Stimulated activated CD8-positive, alpha-beta memory T cell treated with anti-CD3 and anti-CD28 coated beads, Interleukin-4, amount 100 ng/mL, for 24 hours (primary cell): ENCODE results near the gene PROX1.

Experiments
- DNase-seq: peaks from one replicate; pipeline ENCODE4 v3.0.0-alpha.2; 2020; ENCODE audit warnings: low read depth

The PROX1 gene

DNA sequence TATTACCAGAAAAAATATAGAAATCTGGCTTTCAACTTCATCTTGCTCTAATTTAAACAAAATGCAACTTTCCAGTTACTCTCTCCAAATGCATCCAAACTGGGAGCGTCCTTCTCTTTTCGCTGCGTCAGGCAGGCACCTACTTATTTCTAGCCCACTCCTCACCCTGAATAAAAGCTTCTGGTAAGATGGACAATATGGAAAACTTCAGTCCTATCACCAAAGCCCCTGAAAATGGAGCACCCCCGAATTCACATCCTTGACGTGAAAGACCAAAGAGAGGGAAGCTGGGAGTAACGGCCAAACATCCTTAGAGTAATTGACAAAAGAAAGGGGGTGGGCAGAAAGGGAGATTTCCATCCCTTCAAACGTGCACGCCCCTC, 5.5 kb upstream of the PROX1 start:
- DNase-seq: no peak

DNA sequence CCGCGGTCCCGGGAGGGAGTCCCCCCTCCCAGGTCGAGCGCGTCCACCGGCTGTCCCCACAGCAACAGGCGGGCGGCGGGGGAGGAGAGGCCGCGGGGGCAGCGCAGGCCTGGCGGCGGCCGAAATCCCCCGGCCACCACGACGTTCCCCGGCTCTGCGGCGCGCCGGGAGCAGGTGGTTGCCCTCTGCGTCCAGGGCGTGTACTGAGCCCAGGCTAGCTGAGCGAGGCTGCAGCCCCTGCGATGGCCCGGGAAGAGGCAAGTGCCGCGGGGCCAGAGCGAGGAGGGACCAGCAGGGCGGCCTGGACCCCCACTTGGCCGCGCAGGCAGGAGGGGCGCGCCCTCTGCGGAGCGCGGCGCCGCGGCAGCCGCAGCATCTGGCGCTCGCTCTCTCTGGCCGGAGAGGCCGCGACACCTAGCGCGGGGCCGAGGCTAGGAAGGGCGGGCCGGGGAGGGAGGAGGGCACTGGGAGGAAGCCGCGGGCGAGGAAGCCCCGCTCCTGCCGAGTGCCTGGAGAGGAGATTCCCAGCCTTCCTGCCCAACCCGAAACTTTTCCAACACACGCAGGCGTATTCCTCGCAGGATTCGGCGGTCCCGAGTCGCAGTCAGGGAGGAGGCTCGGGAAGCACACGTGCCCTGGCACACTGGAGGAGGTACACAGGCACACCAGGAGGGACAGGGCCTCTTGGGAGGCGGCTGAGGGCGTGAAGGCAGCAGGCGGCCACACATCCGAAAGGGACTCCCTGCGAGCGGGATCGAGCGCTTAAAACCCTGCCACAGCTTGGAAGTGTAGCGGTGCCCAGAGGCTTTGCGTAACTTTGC, 4.9 kb upstream of the PROX1 start:
- no peak for DNase-seq

DNA sequence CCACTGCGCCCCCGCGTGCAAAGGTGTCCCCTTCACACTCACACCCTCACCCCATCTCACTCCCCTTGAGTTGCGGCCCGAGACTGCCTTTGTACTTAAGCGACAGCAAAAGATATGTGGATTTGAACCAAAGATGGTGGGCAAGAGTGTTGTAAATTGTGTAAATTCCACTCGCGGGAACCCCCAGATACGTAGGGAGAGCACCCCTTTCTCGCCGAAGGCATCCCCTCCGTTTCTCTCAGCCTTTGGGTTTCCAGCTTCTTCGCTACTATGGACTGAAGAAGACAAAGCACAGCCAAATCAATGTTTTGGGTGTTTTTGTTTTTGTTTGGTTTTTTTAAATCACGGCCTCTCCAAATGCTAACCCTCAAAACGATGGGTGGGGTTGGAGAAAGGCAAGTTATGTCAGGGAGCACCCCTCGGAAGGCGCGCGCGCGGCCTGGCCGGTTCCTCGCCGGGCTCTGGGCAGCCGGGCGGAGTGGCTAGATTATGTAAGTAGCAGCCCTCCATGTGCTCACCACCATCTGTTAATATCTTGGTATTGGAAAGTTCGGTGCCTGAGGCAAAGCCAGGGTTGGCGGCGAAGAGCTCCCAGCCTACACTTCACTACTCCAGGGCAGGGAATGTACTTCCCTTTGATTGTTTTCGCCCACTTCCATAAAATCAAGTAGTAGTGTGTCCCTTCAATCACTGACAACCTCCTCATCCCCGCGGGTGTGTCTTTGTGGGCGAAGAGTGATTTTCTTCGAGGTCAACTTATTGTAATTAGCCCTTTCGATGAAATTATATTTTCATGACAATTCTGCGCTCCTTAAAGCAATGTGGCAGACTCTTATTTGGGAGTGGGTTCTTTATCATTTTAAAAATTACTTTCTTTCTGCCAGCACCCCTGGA, 4.0 kb upstream of the PROX1 start:
- DNase-seq: no peak

DNA sequence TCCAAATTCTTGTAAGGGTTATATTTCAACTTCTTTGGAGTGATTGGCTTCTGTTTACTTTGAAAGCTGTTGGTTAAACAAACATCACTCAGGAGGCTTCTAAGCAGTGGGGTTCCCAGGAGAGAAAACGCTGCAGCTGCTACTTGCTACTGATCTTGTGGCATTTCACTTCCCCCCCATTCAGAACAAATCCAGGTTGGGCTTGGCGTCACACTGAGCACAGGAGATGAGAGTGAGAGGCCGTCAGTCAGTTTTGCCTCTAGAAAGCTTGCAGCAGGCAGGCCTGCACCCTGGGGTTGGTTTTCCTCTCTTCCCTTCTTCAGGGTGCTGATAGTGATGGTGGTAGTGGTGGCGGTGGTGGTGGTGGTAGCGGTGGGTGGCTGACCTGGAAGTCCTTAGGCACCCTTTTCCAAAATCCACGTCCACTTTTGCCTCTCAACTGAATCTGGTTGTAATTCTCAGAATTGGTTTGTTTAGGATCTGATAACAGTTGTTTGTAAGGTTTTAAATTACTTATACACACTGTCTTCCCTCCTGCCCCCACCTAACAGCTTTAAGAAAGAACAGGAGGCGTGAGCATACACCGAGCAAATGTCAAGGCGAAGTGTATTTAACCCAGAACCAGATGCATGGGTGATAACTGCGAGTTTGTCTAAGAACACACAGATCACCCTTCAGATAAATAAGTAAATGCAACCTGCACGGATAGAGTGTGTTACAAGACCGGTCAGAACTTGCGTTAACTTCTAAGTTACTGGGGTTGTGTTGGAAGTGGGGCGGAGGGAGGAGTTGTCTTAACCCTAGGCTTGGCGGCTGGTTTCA, 3.2 kb upstream of the PROX1 start:
- no peak for DNase-seq

DNA sequence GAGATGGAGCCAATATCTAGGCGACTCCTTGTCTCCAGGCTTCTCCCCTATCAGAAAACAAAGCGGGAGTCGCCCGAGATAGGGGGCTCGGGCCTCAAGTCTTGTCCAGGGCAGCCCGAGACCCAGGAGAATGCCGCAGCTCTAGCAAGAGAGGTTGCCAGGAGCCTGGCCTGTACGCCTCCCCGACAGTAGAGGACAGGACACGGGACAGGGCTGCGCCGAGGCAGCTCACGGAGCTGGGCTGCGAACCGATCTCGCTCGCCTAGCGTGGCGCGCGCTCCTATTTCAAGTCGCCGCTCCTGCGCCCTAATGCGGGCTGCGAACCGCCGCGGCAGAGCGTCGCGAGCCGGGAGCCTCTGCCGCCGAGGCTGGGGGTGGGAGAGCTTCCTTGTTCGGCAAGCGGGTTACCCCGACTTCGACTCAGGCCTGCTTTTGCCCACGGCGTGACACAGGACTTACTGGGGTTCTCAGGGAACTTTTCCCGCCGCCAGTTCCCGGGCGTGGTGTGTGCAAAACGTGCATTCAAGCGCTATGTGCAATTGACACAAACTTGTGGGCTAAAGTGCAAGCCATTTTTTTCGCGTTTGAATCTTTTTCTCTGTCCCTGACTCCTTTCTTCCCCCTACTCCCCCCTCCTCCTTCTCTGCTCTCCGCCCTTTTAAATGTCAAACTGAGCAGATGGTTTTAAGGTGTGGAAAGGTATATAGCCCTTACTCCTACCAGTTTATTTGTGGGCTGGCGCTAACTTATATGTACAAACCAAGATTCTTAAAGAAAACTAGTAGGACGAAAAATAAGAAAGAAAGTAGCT, 2.4 kb upstream of the PROX1 start:
- no peak for DNase-seq

DNA sequence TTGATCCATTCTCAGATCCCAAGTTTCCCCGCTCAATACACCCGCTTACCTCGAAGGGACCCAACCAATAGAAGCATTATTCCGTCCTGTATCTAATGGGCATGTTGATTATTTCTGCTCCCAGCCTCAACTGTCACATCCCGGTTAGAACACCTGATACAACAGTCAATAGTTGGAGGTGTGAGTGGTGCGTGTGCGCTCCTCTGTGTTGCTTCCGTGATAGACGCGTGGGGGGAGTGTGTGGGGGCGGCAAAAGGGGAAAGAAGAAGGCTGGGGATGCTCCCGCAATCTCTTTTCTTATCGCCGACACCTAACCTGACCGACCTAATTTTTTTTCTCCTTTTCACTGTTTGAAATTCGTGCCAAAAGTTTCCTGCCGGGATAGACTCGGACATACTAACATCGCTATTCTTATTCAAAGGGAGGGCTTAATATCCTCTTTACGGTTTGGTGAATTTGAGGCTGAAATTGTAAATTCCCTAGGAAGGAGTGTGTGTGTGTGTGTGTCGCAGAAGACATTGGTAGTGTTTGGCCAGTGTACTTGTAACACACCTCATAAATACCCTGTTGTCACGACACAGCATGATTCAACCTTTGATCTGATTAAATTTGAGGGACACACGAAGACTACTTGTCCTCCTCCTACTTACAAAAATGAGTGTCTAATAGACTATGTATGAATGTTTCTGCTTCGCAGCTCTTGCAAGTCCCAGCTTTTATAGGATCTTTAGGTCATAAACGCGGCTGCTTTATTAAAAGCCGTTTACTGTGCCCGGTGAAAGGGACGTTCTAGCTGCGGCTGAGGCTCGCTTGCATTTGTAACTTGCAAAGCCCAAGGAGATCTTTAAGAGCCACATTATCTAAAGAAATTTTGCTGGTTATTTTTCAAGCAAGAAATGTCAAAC, 1.5 kb upstream of the PROX1 start:
- DNase-seq: no peak

DNA sequence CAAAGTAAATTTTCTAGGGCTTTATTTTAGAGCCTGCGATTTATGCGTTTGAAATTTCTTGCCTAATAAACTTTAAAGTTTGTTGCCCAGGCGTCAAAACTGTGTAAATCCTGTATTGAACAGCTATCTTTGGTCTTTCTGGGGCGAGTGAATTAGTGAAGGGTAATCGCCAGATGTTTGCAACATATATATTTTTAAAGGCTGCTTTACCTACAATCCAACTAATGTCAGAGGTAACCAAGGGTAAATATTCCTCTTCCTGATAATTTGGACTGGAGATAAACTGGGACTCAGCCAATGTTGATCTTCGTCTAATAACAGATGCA, 885 bp upstream of the PROX1 start:
- no peak for DNase-seq

DNA sequence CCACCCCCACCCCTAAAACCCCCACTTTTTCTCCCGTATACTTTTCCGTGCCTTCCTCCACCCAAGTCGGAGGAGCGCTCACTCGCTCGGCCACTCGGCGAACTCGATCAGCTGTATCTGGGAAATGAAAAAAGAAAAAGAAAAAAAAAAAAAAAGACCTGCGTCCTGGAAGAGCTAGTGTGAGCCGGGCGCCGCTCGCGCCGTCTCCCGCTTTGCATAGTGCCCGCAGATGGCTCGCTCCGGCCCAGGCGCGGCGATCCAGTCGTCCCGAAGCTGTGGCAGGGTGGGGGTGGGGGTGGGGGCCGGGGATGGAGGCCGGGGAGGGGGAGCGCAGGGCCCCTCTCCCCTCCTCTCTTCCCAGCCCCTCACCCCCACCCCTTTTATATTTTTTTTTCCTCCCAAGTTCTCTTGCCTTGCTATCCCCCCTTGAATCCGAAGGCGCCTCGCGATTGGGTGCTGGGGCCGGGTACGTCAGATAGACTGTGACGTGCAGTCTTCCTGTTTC, 299 bp upstream of the PROX1 start:
- no peak for DNase-seq

DNA sequence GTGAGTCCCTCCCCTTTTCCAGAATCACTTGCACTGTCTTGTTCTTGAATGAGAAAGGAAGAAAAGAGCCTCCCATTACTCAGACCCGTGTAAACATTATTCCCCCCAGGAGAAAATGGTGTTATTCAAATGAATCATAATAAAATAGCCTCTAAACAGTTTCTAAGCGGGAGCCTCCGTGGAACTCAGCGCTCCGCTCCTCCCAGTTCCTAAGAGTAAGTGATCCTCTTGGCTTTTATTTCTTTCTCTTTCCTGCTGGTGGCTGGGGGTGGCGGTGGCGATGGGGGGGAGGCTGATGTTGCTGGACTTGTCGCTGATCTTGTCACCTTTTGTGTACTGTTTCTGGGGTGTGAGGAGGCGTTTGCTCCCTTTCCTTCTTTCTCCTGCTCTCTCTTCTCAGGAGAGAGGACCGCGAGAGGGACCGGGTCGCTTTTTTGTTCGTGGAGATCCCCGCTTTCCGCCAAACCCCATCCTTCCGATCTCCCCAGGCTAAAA, 781 bp downstream of the PROX1 start:
- no peak for DNase-seq

DNA sequence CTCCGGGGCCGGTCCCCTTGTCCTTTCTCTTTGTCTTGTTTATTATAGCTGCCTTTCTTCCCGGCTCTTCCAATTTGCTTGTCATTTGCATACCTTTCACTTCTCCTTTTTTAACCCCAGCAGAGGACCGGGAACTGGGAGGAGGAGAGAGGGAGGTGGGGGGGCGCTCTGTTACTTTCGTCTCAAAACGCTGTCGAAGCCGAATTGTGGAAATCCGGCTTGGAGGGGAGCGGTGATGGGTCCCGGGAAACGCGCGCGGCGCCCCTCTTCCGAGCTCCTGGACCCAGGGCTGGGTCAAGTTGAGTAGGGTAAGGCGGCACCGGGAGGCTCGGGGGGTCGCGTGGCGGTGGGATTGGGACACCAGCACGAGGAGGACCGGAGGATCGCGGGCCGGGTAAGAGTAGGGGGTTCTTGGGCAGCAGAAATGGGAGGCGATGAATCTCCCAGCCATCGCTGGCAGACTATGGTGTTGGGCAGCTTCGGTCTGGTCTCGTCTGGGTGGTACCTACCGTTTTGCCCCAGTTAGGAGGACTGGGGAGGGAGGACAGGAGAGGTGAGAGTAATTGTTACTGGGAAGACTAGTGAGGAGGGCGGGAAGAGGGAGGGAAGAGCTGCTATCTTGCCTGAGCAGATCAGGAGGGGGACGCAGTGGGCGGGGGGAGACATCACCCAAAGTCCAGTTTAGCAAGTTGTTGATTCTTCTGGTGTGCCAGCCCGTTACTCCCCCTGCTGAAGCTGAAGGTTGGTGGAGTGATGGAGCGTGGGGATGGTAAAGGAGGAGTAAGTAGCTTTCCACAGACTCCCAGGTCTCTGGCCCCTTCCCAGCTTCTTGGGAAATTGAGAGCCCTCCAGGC, 1.5 kb downstream of the PROX1 start:
- no peak for DNase-seq

DNA sequence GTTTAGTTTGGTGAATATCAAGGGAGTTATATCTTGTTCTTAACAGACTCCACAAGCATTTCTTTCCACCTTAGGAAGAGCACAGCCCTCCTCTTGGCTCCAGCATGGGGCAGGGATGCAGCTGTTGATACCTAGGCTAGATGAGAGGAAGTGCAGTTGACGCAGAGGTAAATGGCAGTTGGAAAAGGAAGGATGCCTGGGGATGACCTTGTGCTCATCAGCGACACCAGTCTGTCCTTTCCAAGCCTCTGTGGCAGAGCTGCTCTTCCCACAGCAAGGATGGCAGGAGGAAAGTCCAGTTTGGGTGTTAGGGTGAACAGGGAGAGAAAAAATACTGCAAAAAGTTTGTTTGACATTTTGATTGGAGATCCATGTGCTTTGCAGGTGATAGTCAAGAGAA, 6.2 kb downstream of the PROX1 start:
- DNase-seq: no peak

DNA sequence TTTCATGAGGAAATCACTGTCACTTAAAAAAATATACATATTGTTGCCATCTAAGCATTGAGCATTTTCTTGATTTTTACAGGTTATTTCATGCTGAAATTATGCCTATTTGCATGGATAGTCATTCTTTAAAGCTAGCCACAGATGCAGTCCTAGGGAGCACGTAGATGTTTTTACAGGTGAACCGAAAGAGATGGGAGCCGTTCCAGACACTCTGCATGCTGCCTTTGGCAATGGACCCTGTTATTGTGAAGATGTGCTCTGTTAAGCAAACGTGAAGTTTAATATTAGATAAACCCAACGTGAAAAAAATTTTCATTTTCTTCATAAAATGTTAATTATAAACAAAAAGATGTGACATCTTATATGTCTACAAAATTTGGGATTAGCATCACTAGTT, 7.1 kb downstream of the PROX1 start:
- no peak for DNase-seq

DNA sequence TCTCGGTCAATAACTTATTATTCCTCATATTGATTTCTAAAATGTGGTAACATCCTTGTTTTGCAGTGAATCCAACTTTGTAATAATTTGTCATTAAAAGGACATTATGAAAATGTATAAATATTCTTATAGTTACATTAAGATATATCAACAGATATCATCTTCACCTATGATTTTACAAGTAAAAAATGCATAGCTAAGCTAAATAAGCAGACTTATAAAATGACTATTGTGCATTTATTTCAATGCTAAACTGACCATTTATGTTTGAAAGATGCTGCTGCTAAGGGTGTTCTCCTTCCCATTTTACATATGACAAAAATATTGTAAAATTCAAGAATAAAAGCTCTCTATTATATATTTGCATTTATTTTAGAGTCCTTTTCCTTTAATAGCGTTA, 7.8 kb downstream of the PROX1 start:
- no peak for DNase-seq

DNA sequence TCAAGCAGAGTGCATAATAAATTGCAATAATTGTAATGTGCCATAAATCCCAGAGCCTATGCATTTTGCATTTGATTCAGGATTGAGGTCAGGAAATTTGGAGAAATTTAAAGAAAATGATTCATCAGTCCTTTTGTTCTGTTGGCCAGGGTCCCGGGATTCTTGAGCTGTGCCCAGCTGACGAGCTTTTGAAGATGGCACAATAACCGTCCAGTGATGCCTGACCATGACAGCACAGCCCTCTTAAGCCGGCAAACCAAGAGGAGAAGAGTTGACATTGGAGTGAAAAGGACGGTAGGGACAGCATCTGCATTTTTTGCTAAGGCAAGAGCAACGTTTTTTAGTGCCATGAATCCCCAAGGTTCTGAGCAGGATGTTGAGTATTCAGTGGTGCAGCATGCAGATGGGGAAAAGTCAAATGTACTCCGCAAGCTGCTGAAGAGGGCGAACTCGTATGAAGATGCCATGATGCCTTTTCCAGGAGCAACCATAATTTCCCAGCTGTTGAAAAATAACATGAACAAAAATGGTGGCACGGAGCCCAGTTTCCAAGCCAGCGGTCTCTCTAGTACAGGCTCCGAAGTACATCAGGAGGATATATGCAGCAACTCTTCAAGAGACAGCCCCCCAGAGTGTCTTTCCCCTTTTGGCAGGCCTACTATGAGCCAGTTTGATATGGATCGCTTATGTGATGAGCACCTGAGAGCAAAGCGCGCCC, 8.7 kb downstream of the PROX1 start:
- no peak for DNase-seq

DNA sequence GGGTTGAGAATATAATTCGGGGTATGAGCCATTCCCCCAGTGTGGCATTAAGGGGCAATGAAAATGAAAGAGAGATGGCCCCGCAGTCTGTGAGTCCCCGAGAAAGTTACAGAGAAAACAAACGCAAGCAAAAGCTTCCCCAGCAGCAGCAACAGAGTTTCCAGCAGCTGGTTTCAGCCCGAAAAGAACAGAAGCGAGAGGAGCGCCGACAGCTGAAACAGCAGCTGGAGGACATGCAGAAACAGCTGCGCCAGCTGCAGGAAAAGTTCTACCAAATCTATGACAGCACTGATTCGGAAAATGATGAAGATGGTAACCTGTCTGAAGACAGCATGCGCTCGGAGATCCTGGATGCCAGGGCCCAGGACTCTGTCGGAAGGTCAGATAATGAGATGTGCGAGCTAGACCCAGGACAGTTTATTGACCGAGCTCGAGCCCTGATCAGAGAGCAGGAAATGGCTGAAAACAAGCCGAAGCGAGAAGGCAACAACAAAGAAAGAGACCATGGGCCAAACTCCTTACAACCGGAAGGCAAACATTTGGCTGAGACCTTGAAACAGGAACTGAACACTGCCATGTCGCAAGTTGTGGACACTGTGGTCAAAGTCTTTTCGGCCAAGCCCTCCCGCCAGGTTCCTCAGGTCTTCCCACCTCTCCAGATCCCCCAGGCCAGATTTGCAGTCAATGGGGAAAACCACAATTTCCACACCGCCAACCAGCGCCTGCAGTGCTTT, 9.4 kb downstream of the PROX1 start:
- DNase-seq: no peak

DNA sequence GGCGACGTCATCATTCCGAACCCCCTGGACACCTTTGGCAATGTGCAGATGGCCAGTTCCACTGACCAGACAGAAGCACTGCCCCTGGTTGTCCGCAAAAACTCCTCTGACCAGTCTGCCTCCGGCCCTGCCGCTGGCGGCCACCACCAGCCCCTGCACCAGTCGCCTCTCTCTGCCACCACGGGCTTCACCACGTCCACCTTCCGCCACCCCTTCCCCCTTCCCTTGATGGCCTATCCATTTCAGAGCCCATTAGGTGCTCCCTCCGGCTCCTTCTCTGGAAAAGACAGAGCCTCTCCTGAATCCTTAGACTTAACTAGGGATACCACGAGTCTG, 10.0 kb downstream of the PROX1 start:
- no peak for DNase-seq

DNA sequence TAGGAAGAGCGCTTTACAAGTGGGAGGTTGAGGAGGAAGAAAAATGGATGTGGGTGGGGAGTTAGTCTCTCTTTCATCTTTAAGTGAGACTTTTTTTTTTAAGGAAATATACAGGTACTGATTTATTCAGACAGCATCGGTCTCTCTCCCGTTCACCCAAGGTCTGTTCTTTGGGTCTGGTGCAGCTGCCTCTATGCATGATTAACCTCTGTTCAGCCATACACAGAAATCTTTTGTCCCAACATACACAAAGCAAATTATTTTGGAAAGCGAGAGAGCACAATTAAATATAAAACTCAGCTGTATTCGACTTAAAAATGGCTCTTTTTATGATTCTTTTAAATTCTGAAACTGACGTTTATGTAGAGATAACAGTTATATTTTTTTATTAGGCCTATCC, 11.0 kb downstream of the PROX1 start:
- no peak for DNase-seq

DNA sequence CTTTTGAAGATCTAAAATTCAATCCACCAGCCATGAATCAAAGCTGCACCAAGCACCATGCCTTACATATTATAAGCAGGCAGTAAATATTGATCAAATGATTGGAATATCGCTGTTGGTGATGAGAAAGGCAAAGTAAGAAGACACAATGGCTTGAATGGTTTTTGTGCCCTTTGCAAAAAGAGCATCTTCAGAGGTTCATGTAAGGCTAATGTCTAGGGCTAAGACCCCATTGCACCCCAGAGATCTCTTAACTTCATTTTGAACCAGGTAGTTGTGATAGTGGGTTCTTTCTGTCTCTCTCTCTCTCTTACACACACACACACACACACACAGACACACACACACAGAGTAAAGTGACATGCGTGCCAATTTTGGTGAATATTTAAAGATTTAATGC, 12.0 kb downstream of the PROX1 start:
- DNase-seq: no peak
